HG02970 (cell line): ENCODE data around the gene ZDHHC18.
A peak's percentile ranks its signal among the peaks of the same experiment; 100 is the strongest.
"Not testable (repeated sequence)": the region's sequence is repeated elsewhere in the genome, so short reads cannot be mapped to it uniquely, and the experiment has no call there.

ENCODE experiments used
- ATAC-seq: cut with Tn5 transposase; IDR thresholded peaks from one replicate; pipeline ENCODE4 v1.9.1; 2021; ENCODE audit warnings: mild to moderate bottlenecking, moderate library complexity, moderate number of reproducible peaks; ENCODE audit not compliant: unreplicated experiment, low FRiP score

Gene ZDHHC18

GRCh38 chr1:26856604-26857469 is 30.3 kb downstream of the ZDHHC18 start:
- no peak for ATAC-seq

DNA sequence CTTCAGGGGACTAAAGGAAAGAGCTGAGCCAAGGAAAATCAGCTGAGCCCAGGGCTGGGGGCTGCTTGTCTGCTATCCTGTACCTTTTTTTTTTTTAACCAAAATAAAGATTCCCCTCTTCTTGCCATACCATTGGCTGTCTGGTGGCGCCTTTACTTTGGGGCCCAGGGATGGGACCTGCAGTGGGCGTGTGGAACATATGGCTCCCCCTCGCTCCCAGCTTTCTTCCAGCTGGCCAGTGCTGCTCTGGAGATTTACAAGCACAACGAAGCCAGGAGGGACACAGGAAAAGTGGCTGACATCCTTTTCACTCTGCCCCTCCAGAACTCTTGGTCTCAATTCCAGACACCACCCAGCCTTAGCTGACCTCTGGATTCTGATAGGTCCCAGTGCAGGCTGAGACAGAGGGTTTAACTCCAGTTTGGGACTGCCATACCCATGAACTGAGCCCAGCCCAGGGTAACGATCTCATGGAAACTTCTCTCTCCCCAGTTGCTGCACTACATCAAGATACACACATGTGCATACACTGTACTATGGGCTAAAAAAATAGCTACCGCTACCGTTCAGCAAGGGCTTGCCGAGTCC is 31.1 kb downstream of the ZDHHC18 start:
- no peak for ATAC-seq

- ATAC-seq, result no peak
Measured at GRCh38 chr1:26858160-26858559, 31.7 kb downstream of the ZDHHC18 start.

DNA sequence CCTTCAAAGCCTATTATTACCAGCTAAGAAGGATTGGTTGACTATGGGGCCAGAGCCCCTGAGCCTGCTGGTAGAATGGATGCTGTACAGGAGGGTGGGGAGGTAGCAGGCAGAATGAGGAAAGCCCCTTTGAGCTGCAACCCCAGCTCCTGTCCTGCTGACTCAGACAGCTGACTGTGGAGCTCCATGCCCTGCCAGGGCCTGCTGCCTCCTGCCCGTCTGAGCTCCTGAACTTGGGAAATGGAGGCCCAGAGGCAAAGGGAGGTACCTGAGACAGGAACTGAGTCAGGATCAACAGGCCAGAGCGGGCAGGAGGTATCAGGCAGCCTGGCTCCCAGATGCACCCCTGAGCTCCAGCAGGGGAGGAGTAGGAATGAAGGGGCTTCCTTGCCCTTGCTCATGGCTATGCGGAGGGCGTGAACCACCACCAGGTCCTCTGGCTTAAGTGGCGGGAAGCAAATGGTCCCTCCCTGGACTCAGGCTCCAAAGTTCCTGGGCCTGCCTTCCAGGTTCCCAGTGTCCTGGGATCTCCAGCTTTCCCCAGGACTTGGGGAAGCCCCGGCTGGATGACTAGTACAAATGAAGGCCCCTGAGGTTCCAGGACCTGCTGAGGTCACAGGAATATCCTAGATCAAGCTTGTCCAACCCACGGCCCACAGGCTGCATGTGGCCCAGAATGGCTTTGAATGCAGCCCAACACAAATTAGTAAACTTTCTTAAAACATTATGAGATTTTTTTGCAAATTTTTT is 32.6 kb downstream of the ZDHHC18 start:
- no peak for ATAC-seq

DNA sequence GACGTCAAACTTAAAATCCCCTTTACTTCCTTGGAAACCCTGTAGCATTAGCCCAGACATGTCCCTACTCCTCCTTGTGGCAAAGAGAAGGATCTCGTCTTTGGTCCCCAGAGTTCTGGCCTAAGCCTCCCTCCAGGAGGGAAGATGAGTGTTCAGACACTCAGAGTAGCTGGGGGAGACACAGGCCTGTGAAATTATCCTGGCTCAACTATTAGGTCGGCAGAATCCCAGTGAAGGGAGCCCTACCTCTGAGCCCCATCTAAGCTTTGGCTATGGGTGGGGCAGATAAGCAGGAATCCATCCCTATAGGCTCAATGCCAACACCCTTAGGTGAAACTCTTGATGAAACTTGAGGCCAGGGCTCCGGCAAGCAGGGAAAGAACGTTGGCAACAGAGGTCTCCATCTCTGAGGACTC is 34.8 kb downstream of the ZDHHC18 start:
- ATAC-seq, result no peak

DNA sequence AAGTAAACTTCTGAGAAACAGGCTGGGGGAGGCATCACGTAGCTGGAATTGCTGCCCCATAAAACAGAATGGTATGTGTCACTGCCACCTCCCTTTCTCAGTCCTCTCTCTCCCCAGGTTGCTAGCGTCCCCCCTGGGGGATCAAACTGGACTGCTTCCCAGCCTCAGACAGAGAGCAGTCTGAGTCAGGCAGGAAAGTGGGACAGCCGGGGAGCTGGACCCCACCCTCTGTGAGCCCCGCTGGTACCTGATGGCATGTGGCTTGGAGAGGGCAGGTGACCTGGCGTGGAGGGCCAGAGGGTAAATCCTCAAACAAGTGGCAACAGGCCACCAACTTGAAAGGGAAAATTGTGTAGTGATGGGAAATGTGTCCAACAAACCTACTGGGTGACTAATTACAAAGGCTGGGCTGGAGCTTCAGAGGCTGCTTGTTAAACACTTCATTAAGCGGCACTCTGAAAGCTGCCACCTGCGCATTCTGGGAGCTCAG is 35.4 kb downstream of the ZDHHC18 start:
- ATAC-seq, result no peak

DNA sequence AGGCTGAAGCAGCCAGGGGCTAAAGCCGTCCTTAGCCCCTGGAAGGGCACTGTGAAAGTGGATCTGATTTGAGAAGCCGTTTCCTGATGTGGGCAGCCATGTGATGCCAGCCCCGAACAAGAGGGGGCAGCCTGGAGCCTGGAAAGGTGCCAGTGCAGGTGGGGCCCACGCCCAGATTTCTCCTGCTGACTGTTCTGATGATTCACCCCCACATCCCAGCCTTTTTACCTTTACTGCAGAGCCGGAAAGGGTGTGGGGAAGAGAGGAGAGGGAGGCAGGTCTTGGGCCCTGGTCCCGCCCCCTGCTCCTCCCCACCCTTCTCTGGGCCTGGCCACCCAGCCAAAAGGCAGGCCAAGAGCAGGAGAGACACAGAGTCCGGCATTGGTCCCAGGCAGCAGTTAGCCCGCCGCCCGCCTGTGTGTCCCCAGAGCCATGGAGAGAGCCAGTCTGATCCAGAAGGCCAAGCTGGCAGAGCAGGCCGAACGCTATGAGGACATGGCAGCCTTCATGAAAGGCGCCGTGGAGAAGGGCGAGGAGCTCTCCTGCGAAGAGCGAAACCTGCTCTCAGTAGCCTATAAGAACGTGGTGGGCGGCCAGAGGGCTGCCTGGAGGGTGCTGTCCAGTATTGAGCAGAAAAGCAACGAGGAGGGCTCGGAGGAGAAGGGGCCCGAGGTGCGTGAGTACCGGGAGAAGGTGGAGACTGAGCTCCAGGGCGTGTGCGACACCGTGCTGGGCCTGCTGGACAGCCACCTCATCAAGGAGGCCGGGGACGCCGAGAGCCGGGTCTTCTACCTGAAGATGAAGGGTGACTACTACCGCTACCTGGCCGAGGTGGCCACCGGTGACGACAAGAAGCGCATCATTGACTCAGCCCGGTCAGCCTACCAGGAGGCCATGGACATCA is 36.5 kb downstream of the ZDHHC18 start, which contains the start of gene SFN:
TSS of gene SFN (plus strand) at position 369 of the 904 bp plus-strand sequence. CDS start at position 433, 64 bp downstream.
- ATAC-seq, result no peak

GRCh38 chr1:26863685-26864077 is 37.2 kb downstream of the ZDHHC18 start:
- ATAC-seq, result no peak

- ATAC-seq, result peak; percentile 79
Measured at GRCh38 chr1:26864610-26865480, 38.4 kb downstream of the ZDHHC18 start.

DNA sequence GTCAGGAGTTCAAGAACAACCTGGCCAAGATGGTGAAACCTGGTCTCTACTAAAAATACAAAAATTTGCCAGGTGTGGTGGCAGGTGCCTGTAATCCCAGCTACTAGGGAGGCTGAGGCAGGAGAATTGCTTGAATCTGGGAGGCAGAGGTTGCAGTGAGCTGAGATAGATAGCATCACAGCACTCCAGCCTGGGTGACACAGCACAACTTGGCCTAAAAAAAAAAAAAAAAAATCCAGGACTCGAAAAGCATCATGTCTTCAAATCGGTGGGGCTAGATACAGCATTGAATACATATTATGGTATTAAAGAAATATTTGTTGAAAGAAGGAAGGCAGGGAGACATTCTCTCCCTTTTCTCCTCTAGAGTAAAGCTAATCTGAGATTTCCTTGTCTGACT is 46.6 kb downstream of the ZDHHC18 start:
- ATAC-seq, result not testable (repeated sequence)

DNA sequence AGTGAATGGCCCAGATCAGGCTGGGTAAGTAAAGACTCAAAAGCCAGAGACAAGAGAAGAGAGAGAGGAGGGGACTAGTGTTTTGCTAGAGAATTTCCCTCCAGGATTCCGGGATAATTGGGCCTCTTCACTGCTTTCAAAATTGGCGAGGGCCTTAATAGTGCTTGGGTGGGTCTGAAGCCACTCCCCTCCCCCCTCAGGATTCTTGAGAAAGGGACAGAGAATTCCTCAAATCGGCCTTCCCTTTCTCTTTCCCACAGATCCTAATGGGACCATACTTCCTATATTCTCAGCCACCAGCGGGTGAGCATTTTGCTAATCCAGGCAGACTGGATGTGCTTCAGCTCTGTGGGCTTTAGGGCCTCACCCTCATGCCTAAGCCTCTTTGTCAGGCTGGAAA is 48.4 kb downstream of the ZDHHC18 start:
- ATAC-seq, result no peak

DNA sequence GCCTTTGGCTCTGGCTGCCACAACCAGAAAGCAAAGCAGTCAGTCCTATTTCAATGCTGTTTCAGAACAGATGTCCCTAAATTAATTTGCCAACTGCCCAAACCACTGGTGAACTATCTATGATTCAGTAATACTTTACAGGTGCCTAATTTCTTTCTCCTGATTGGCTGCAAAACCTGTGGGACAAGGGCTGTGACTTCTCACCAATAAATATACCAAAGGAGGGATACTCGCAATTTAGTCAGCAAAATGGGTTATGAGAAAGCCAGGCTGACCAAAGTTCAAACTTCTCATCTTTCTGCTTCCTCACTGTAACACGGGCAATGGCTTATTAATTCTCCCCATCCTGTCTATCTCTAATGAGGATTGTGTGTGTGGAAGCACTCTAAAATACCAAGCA is 50.8 kb downstream of the ZDHHC18 start:
- ATAC-seq, result no peak

DNA sequence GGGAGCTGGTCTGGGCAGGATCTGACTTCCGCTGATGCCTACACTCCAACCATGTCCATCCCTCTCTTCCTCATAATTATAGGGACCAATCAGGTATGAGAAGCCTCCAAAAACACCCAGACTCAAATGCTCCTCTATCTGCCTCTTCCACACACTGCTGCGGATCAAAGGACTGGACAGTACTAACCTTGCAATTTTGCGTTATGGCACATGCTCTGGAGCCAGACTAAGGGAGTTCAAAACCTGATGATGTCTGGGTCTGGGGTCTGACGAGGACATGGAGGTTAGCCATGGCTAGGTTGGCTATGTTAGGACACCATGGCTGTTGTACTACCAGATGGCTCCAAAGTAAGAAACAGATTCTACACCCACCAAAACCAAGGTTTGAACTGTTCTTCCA is 53.3 kb downstream of the ZDHHC18 start:
- ATAC-seq, result no peak

DNA sequence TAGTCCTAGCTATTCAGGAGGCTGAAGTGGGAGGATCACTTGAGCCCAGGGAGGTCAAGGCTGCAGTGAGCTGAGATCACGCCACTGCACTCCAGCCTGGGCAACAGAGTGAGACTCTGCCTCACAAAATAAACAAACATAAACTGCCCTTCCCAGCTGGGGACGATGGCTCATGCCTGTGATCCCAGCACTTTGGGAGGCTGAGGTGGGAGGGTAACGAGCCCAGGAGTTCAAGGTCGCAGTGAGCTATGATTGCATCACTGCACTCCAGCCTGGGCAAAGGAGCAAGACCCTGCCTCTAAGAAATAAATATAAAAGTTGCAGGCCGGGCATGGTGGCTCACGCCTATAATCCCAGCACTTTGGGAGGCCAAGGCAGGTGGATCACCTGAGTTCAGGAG is 55.1 kb downstream of the ZDHHC18 start:
- not testable (repeated sequence) for ATAC-seq

DNA sequence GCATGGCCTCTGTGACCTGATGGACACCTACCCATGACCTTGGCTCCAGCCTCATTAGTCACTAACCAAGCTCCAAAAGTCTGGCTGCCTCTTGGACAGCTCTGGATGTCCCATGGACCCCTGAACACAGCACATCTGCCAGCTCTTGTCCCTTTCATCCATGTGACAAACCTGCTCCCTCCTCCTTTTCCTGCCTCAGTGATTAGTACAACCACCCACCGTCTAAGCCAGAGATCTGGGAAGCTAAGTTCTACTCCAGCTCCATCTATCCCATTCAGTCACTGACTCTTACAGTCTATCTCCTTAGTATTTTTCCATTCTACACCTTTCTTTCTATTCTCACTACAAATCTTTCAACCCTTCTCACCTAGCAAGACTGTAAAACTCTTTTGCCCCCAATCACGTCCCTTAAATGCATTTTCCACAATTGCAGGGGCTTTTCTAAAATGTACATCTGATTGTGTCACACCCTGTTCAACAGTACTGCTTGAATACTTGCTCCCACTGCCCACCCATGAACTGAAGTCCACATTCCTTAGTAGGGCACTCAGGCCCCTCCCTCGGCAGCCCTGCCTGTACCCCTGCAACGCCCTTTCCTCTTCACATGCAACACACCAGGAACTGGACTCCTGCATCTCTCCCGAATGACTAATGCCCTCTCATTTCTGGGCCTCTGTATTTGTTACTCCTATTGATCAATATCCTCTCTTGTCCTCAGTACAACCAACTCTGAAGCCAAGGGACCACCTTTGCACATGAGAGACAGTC is 56.4 kb downstream of the ZDHHC18 start:
- no peak for ATAC-seq

- no peak for ATAC-seq
Measured at GRCh38 chr1:26887125-26887524, 60.6 kb downstream of the ZDHHC18 start.

DNA sequence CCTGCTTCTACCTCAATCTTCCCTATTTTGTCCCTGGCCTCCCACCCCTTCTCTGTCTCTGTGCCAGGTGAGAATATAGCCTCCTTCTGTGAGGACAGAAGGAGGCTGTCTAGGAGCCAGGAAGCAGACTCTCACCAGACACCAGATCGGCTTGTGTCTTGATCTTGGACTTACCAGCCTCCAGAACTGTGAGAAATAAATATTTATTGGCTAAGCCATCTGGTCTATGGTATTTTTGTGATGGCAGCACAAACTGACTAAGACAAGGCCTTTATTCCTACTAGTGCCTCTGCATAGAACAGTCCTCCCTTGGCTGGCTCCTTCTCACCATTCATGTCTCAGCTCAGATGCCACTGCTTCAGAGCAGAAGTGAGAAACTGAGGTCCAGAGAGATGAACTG is 61.7 kb downstream of the ZDHHC18 start:
- no peak for ATAC-seq
